Astrocyte of the cerebellum (primary cell): ENCODE data around the gene ATP12A.

Experiments used
- DNase-seq: peaks from one replicate; pipeline ENCODE4 v3.0.0-alpha.2; 2011; ENCODE audit warnings: low read depth
- H3K4me3 ChIP-seq: 2 replicates; pipeline ENCODE4 v1.5.1; 2011; ENCODE audit warnings: mild to moderate bottlenecking, low read depth, low read length, moderate library complexity
- in situ Hi-C: cut with HindIII; loops from 2 replicates; pipeline ENCODE4 v1.10.0; 2017; ENCODE audit warnings: low sequenced_read_pairs
- TF ChIP-seq, protein P1 (sequence below): IDR thresholded peaks from 2 replicates; pipeline ENCODE4 v1.5.1; 2012; ENCODE audit warnings: low read length, low read depth, moderate library complexity, mild to moderate bottlenecking; ENCODE audit errors: missing control alignments

The ATP12A gene

DNA sequence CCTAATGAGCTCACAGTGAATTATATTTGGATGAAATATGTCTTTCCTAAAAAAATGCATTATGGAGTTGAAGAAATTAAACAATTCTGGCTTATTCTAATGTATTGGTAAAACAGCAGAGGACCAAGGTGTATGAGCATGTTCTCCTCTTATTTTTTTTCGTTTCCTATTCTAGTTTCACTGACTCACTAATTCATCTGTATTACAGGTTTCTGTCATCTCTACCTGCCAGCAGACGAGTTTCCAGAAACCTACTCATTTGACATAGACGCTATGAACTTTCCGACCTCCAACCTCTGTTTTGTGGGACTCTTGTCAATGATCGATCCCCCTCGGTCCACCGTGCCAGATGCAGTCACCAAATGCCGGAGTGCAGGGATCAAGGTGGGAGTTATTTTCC, 20.3 kb downstream of the ATP12A start:
- TF ChIP-seq, protein P1, sequence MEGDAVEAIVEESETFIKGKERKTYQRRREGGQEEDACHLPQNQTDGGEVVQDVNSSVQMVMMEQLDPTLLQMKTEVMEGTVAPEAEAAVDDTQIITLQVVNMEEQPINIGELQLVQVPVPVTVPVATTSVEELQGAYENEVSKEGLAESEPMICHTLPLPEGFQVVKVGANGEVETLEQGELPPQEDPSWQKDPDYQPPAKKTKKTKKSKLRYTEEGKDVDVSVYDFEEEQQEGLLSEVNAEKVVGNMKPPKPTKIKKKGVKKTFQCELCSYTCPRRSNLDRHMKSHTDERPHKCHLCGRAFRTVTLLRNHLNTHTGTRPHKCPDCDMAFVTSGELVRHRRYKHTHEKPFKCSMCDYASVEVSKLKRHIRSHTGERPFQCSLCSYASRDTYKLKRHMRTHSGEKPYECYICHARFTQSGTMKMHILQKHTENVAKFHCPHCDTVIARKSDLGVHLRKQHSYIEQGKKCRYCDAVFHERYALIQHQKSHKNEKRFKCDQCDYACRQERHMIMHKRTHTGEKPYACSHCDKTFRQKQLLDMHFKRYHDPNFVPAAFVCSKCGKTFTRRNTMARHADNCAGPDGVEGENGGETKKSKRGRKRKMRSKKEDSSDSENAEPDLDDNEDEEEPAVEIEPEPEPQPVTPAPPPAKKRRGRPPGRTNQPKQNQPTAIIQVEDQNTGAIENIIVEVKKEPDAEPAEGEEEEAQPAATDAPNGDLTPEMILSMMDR = no peak
- DNase-seq = no peak
- in situ Hi-C loops = no loop called here

DNA sequence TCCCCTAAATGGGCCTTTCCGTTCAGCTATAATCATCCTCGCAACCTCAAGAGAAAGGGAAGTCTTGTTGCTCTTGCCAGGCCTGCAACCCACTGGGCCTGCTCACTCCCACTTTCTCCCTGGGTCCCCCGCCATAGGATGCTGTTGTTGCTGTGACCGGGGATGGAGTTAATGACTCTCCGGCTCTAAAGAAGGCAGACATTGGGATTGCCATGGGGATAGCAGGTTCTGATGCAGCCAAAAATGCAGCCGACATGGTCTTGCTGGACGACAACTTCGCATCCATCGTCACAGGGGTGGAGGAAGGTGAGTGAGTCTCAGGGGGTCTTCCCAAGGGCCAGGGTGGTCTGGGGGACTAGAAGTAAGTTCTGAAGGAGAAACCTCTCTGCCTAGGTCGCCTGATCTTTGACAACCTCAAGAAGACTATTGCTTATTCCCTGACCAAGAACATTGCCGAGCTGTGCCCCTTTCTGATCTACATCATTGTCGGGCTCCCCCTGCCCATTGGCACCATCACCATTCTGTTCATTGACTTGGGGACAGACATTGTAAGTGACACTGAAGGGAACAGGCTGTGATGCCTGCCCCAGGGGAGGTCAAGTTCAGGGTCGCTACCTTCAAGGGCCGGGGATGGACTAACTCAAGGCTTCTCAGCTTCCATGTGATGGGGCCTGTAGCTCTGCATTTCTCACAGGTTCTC, 26.8 kb downstream of the ATP12A start:
- TF ChIP-seq, protein P1 = no peak
- in situ Hi-C loops = no loop called here
- H3K4me3 ChIP-seq = no peak overlapping the region
- no peak for DNase-seq

More for the DNA sequence above, 20.3 kb downstream of the ATP12A start:
- H3K4me3 ChIP-seq = no peak overlapping the region

DNA sequence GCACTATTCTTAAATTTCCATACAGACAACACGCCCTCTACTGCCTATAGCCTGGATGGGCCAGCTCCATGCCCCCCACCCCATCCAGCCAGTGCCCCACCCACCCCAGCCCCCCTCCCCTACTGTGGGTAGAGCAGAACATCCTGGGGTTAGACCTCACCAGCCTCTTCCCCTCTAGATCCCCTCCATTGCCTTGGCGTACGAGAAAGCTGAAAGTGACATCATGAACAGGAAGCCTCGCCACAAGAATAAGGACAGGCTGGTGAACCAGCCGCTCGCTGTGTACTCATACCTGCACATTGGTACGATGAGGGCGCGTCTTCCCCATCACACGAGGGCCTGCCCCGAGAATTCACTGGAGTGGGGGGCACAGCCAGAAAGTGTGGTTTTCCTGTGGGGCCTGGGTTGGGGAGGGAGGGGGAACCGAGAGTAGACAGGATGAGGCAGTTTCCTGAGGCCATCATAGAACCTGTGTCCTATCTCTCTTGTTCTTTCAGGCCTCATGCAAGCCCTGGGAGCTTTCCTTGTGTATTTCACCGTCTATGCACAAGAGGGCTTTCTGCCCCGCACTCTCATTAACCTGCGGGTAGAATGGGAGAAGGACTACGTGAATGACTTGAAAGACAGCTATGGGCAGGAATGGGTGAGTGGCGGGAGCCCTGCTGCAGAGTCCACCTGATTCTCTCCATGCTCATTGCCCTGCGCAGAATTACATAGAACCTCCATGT, 29.1 kb downstream of the ATP12A start:
- in situ Hi-C loops = no loop called here
- no peak for DNase-seq
- H3K4me3 ChIP-seq = no peak overlapping the region
- TF ChIP-seq, protein P1 = no peak

DNA sequence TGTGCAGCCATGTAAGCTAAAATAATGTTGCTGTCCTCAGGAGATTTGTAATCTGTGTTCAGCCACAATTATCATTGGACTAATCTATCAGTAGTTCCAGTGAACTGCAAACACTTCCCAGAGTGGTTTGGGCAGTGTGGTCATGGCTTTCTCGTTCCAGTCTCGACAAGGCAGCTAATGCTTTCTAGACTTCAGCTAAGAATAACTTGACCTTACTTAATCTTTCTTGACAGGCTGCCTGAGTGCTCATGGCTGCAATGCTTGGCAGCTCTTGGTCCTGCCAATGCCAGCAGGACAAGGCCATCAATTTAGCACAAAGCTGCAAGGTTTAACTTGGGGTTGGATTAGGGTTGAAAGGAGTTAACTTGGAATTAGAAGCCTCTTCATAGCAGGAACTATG, 32.8 kb downstream of the ATP12A start:
- TF ChIP-seq, protein P1 = no peak
- H3K4me3 ChIP-seq = no peak overlapping the region
- in situ Hi-C loops = no loop called here
- DNase-seq = no peak

DNA sequence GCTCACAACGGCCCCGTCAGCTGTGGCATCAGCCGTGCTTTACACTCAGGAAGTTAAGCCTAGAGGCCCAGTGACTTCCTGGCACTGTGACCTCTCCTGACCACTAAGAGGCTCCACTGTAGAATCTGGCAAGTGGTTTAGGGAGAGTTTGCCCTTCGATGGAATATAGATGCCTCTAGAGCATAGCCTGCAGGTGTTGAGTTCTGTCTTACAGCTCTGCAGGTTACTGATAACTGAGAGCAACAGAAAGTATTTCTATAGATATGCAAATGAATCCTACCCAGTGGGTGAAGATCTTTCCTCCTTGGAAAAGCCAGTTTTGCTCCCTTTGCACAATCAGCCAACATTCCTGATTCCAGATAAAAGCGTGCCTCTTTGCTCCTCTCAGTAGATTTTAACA, 35.8 kb downstream of the ATP12A start:
- in situ Hi-C loops = no loop called here
- DNase-seq = no peak
- H3K4me3 ChIP-seq = no peak overlapping the region
- TF ChIP-seq, protein P1 = no peak

DNA sequence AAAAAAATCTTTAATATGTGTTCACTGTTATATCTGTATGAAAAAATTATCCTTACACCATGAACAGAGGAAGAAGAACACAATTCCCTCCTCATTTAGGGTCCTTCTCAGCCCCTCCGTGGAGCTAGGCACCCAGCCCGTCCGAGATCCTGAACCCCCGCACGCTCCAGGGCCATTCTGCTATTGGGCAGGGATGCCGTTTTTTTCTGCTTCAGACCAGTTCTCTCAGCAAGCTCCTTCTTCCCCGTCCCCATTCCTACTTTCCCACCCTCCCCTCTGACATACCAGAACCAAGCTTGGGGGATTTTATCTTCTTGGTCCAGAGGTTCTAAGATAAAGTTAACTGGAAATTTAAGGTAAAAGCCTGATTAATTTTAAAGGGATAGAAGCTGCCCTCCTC, 36.2 kb downstream of the ATP12A start:
- DNase-seq = no peak
- TF ChIP-seq, protein P1 = no peak
- in situ Hi-C loops = no loop called here
- H3K4me3 ChIP-seq = no peak overlapping the region
